Eye (tissue), 1 donor: ENCODE data around the gene ABCA2.

Source experiments
- DNase-seq: peaks from one replicate; pipeline ENCODE4 v3.0.0-alpha.2; 2015

The ABCA2 gene

DNA sequence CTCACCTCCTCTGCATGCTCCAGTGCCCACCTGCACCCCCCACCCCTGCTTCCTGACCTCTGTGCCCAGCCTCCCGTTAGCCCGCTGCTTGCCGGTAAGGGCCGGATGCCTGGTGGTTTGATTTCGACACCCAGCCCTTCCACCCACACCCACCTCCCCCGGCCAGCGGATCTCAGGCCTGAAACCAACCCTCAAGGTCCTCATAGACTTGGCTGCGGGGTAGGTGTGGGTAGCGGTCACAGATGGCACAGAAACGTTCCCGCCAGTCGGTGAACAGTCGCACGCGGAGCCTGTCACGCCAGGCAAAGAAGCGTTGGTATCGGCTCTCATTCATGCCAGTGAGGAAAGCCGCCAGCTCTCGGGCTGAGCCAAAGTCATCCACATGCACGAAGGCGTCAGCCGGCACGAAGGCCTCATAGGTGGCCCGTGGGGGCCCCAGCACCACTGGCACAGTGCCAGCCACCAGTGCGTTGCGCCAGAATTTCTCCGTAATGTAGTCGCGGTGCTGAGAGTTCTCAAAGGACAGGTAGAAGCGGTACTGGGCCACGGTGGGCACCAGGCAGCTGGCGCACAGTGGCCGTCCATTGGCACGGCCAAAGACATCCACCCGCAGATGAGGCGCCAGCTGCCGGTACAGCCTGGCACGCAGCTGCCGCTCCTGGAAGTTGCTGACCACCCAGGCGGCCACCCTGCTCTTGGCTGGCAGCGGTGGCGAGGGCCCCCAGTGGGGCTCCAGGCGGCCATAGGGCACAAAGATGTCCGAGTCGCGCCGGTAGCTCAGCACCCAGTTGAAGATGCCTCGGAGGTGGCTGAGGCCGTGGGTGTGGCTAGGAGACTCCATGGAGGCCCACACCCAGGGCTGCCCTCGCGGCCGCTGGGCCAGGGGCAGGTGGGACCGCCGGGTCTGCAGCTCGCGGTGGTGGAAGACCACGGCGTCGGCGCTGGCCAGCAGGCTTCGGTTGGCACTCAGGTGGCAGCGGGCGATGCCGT is 2.8 kb upstream of the ABCA2 start:
- DNase-seq = no peak

DNA sequence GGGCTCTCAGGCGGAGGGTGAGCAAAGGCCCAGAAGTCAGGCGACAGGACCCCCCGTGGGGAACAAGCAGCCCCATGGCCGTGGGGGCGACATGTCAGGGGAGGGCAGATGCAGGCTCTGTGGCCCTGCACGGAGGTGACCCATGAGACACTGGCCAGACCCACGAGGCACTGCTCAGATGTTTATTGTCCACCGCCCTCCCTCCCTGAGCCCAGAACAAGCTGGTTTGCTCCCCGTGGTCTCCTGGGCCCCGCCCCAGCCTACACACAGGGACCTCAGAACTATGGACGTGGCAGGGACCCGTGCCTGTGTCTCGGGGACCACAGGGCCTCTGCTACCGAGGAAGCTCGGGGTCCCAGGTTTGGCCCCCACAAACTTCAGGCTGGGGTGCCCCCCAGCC is 2.0 kb upstream of the ABCA2 start:
- DNase-seq = no peak

DNA sequence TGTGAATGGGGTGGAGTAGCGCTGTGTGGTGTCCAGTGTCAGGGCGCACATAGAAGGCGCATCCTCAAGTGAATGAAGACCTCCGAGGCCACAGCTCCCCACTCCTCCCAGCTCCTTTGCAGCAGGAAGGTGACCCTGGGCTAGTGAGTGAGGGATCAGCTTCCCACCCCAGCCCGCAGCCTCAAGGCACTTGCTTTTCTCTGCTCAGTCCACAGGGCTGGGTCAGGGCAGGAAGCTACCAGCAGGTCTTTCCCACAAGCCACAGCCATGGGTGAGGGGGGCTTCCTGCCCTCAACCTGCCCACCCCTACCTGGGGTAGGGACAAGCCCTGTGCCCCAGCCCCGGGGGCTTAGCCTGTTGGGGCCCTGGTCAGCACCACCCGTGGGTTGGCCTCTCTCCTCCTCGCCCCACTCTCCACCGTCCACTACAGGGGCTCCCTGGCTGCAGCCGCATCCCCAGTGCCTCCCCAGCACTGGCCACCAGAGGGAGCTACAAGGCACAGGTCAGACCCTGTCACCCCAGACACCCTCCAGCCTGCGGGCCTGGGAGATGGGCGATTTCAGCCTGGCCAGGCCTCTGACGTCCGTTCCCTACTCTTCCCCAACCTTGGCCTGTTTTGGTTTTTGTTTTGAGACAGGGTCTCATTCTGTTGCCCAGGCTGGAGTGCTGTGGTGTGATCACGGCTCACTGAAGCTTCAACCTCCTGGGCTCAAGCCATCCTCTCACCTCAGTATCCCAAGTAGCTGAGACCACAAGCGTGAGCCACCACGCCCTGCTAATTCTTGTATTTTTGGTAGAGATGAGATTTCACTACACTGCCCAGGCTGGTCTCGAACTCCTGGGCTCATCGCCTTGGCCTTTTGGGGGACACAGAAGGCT is 1.3 kb upstream of the ABCA2 start:
- peak; percentile 87 for DNase-seq

GRCh38 chr9:137028263-137029057 is 423 bp upstream of the ABCA2 start:
- DNase-seq = peak; percentile 82

DNA sequence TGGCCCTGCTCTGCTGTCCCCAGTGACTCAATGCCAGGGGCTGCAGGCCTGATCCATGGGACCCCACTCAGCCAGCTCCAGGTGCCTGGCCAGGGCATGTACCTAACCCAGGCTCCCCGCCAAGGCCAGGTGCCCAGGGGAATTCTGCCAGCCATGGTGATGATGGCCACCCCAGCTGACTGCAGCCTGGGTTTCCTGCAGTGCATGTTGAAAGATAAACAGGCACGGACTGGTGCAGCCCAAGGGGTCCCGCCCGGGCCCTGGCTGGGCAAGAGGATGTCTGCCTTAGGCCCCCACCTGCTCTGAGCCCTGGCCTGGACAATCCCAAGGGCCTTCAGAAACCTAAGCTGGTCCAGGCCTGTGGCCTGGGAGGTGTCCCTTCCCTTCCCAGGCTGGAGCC is 1.2 kb downstream of the ABCA2 start:
- DNase-seq = no peak

- no peak for DNase-seq
Measured at GRCh38 chr9:137026384-137026783, 1.7 kb downstream of the ABCA2 start.

DNA sequence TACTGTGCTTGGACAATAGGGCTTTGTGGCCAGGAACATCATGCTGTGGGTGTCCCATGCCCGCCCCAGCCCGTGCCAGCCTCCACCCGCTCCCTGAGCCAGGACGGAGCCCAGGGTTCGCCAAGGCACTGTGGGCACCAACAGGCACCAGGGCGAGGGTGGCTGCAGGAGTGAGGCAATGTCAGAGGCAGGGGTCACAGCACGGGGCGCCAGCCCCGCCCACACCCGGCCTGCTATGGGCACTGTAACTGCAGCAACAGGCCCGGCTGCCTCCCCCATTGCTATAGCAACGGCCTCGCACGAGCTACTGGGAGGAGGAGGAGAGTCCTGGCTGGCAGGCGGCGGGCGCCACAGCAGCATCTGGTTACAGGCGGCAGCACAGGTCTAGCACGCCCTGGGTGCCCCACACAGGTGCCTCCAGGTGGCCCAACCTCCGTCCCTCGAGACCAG is 2.5 kb downstream of the ABCA2 start:
- DNase-seq = peak; percentile 80

DNA sequence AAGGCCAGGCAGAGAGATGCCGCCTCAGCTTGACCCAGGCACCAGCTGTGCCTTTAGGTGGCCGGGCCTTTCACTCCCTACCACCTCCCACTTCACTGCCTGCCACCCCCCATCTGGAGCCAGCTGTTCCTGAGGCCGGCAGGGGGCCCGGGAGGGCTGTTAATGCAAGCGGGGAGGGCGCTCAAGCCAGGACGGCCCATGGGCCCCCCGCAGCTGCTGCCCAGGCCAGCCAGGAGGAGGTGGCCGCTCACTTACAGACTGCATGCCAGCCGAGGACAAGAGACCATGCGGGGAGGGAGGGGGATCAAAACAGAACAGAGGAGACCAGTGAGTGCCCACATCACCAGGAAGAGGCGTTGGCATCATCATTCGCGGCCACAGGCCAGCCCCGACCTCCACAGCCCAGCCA is 4.5 kb downstream of the ABCA2 start:
- no peak for DNase-seq

GRCh38 chr9:137023157-137023556 is 4.9 kb downstream of the ABCA2 start:
- DNase-seq = no peak

- no peak for DNase-seq
Measured at GRCh38 chr9:137022662-137023008, 5.4 kb downstream of the ABCA2 start.

DNA sequence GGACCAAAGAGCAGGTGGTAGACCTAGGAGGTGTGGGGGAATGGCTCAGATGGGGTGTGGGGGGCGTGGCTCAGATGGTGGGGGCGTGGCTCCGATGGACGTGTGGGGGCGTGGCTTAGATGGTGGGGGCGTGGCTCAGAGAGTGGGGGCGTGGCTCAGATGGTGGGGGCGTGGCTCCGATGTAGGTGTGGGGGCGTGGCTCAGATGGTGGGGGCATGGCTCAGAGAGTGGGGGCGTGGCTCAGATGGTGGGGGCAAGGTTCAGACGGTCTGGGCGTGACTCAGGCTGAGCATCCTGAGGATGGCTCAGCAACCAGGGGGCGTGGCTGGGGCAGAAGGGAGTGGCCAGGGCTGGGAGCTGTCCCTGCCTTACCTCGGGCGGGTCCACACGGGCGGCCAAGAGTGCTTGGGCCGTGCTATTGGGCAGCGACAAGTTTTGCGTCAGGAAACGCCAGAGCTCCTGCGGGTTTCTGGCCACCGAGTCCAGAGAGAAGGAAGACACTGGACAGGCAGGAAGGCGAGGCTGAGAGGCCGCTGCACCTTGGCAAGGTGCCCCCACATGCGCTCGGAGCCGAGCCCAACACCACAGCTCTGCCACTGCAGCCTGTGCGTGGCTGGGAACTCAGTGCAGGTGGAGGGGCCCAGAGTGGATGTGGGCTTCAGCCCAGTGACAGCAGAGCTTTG is 5.9 kb downstream of the ABCA2 start:
- no peak for DNase-seq

GRCh38 chr9:137021568-137021978 is 6.5 kb downstream of the ABCA2 start:
- no peak for DNase-seq

DNA sequence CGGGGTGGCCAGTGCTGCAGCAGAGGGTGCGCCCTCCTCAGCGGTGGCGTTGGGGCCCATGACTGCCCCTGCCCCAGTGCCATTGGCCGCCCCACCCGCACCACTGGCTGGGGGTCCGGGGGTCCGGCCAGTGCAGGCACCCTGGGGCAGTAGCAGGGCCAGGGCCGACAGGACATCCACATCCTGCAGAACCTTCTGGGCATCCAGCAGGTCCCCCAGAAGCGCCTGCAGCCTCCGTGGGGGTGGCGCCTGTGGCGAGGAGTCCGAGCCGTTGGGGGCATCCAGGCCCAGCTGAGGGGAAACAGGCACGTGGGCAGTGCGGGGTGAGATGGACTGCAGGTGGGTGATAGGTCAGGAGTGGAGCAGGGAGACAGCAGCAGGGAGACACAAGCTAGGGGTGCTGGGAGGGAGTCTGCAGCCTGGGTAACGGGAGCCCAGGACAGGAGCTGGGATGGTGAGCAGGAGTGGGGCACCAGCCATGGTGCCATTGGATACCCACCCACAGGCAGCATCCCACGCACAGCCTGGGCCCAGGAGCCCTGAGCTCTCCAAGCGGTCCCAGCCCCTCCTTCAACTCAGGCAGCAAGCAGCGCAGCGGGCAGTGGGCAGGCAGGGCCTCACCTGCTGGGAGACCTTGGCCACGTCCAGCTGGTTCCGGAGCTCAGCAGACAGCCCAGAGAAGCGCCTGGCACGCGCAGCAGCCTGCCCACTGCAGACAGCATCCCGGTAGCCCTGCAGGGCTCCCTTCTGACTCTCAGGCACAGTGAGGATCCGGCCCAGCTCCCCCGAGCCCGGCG is 7.1 kb downstream of the ABCA2 start:
- DNase-seq = no peak

DNA sequence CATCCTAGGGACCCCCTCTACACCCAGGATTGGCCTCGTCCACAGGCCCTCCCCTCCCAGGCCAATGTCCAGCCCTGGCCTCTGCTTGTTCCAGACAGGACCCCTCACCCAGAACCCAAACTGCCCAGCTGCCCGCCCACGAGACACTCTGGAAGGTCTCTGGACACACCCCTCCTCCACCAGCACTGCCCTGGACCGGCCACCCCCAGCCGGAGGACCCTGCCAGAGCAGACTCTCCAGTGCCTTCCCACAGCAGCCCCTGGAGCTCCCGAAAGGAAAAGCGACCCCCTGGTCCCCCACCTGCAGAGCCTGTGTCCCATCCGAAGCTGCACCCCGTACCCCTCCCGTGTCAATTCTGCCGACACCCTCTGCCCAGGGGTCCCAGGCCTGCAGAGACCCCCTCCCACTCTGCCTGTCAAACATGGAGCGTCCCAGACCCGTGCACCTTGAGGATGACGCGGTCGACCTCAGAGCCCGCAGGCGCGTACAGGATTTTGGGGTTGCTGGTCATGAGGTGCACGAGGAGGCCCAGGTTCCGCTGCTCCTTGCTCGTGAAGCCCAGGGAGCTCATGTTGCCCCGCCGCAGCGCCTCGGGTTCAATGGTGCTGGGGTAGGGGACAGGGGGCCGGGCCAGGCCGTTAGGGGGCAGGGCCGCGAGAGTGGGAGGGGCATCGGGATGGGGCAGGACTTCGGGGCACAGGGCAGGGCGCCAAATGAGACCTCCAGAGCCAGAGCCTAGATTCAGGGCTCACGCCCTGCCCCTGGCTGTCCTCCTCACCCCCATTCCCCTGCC is 8.0 kb downstream of the ABCA2 start:
- DNase-seq = no peak

DNA sequence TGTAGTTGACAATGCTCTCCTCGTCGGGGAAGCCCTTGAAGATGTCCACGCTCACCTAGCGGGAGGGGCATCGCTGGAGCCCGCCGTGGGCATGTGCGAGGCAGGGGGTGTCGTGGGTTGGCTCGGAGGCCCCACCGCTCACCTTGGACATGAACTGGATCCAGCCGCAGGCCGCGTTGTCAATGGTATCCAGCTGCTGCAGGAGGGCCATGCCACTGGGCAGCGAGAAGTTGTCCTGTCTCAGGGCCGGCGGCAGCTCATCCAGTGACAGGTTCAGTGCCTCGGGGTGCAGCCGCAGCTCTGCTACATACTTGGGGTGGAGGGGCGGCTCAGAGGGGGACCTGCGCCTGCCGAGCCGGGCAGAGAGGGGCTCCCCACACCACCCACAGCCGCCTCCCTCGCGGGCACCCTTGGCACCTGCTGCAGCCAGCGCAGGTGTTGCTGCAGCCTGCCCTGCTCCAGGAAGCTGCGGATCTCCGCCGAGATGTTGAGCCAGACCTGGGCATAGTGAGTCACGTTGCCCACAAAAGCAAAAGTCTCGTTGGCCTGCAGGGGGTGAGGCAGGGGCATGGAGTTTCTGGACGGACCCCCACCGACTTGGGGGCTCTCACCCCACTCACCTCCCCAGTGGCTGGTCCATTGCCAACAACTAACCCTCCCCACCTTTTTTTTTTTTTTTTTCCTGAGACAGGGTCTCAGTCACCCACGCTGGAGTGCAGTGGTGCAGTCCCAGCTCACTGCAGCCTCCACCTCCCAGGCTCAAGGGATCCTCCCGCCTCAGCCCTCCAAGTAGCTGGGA is 9.1 kb downstream of the ABCA2 start:
- DNase-seq = no peak

GRCh38 chr9:137017791-137018497 is 10.1 kb downstream of the ABCA2 start:
- DNase-seq = no peak

- DNase-seq = no peak
Measured at GRCh38 chr9:137017071-137017470, 11.0 kb downstream of the ABCA2 start.

DNA sequence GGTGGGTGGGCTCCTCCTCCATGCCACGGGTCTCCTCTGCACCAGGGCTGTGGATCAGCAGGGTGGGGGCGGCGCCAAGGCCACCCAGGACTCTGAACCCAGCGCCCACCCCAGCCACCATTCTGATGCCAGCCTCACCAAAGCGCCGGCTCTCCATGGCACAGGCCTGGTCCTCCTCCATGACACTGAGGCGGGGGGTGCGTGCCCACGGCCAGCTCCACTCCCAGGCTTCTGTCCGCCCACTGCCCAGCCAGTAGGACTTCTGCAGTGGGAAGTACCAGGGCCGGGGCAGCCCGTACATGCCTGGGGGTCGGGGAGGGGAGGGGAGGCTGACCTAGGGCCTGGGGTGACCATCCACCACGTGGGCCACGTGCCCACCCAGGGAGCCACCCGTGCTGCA is 11.6 kb downstream of the ABCA2 start:
- DNase-seq = no peak

GRCh38 chr9:137015976-137016375 is 12.1 kb downstream of the ABCA2 start:
- DNase-seq = no peak
